Bronchial epithelial cell (primary cell): ENCODE data around the gene RING1. TPM values are rescaled to one million over a fixed set of nuclear protein-coding genes. Genes with fewer than 3 reads are reported as not detected.

Experiments used
- DNase-seq: peaks from one replicate; pipeline ENCODE4 v3.0.0-alpha.2; 2010; ENCODE audit warnings: low read depth
- FAIRE-seq: peaks from 2 replicates; lab custom pipeline; 2011; peaks lifted over from hg19 to GRCh38; lab: Jason Lieb, UNC
- H3K27me3 ChIP-seq: 2 replicates; pipeline ENCODE4 v1.5.1; 2011; ENCODE audit warnings: low read length; ENCODE audit not compliant: control insufficient read depth, insufficient read depth
- H3K36me3 ChIP-seq: 2 replicates; pipeline ENCODE4 v1.5.1; 2011; ENCODE audit warnings: low read length; ENCODE audit not compliant: control insufficient read depth, insufficient read depth
- H3K4me3 ChIP-seq: 2 replicates; pipeline ENCODE4 v1.5.1; 2011; ENCODE audit warnings: mild to moderate bottlenecking, low read depth, low read length, control low read depth
- CTCF ChIP-seq: IDR thresholded peaks from 2 replicates; pipeline ENCODE4 v1.5.1; 2011; ENCODE audit warnings: mild to moderate bottlenecking, moderate library complexity, low read length, control low read depth, inconsistent platforms; ENCODE audit not compliant: insufficient read depth, severe bottlenecking
- total RNA-seq: library from RNA; depleted of rRNA; stranded (reverse); fragments of >200 nt; gene quantifications from 2 replicates; pipeline ENCODE4 v1.2.1, GENCODE V29; 2014

The RING1 gene
- total RNA-seq, 1 donor from 2014 or later = 43.4 TPM

GRCh38 chr6:33167374-33168283, 40.7 kb upstream of the RING1 start:
- TF ChIP-seq CTCF = no peak
- no peak overlapping the region for H3K4me3 ChIP-seq
- peaks cover 5% of the 10 kb centered on the region for H3K27me3 ChIP-seq
- no peak for DNase-seq
- no peaks in the 10 kb centered on the region for H3K36me3 ChIP-seq
- FAIRE-seq = peak; percentile 58

- Histone ChIP-seq H3K27me3 (peaks cover 5% of the 10 kb centered on the region), H3K4me3 (no peak overlapping the region), H3K36me3 (no peaks in the 10 kb centered on the region)
- TF ChIP-seq CTCF = no peak
- no peak for FAIRE-seq
- no peak for DNase-seq
These were observed 40.1 kb upstream of the RING1 start for GRCh38 chr6:33168284-33168601.

GRCh38 chr6:33168639-33169038, 39.7 kb upstream of the RING1 start:
- TF ChIP-seq CTCF = no peak
- no peak for DNase-seq
- FAIRE-seq = no peak

GRCh38 chr6:33169291-33170175, 38.8 kb upstream of the RING1 start:
- no peak for TF ChIP-seq CTCF
- DNase-seq (no peak), FAIRE-seq (no peak)
- Histone ChIP-seq H3K36me3 (no peaks in the 10 kb centered on the region), H3K4me3 (no peak overlapping the region), H3K27me3 (peaks cover 1% of the 10 kb centered on the region)

More at GRCh38 chr6:33168639-33169038, 39.7 kb upstream of the RING1 start:
- Histone ChIP-seq H3K27me3 (peaks cover 5% of the 10 kb centered on the region), H3K36me3 (no peaks in the 10 kb centered on the region), H3K4me3 (no peak overlapping the region)

GRCh38 chr6:33170176-33171015, 37.9 kb upstream of the RING1 start:
- H3K4me3 ChIP-seq = no peak overlapping the region
- peak; percentile 32 for FAIRE-seq
- no peak for DNase-seq
- no peak for TF ChIP-seq CTCF
- H3K27me3 ChIP-seq = peaks cover 1% of the 10 kb centered on the region
- no peaks in the 10 kb centered on the region for H3K36me3 ChIP-seq
